Measurements from ENCODE around the gene VEGFB.

DNA sequence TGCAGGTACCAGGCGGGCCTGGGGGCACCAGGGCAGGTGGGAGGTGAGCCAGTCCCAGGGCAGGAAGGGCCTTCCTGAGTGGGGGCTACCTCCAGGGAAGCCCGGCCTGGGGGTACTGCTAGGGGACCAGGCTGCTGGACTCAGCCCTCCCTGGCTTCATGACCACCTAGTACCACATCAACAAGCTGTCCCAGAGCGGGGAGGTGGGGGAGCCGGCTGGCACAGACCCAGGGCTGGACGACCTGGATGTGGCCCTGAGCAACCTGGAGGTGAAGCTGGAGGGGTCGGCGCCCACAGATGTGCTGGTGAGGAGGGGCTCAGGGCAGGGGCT is 15.1 kb upstream of the VEGFB start:
- TF ChIP-seq YY1 (IDR thresholded peaks at IDR 0.05; ENCODE audit: insufficient read depth, insufficient read length) (no peak), SUZ12 (IDR thresholded peaks at IDR 0.05; ENCODE audit: extremely low read depth, insufficient read depth, insufficient read length) (no peak)

Measured in NT2/D1 (cell line).